HepG2 (cell line): ENCODE measurements around the gene MAN1B1. TPM values are rescaled to one million over a fixed set of nuclear protein-coding genes. Genes with fewer than 3 reads are reported as not detected.

Experiments used
- KLF11 ChIP-seq: IDR thresholded peaks from 2 replicates; pipeline ENCODE4 v1.6.1; 2016; ENCODE audit warnings: missing compliant biosample characterization
- KLF9 ChIP-seq: IDR thresholded peaks from 2 replicates; pipeline ENCODE4 v1.6.1; 2016; ENCODE audit warnings: low read depth
- RBM39 ChIP-seq: fragments of 200-400 bp; formaldehyde crosslinking; IDR thresholded peaks from one replicate; pipeline ENCODE4 v1.6.1; 2018; ENCODE audit warnings: antibody characterized with exemption, mild to moderate bottlenecking, low read depth, low read length; ENCODE audit not compliant: poor library complexity, severe bottlenecking
- STAT5B ChIP-seq: sonication (generic); formaldehyde crosslinking; IDR thresholded peaks from 2 replicates; pipeline ENCODE4 v1.4.0; 2020; ENCODE audit warnings: missing genetic modification reagents
- ZFP41 ChIP-seq: sonication (generic); formaldehyde crosslinking; IDR thresholded peaks from 2 replicates; pipeline ENCODE4 v1.4.0; 2020; ENCODE audit warnings: mild to moderate bottlenecking, missing genetic modification reagents, borderline replicate concordance
- ZNF460 ChIP-seq: sonication (generic); formaldehyde crosslinking; IDR thresholded peaks from 2 replicates; pipeline ENCODE4 v1.5.1; 2020; ENCODE audit warnings: missing genetic modification reagents, mild to moderate bottlenecking, borderline replicate concordance
- ZNF790 ChIP-seq: sonication (generic); formaldehyde crosslinking; IDR thresholded peaks from 2 replicates; pipeline ENCODE4 v1.8.0; 2022; ENCODE audit warnings: missing genetic modification reagents, mild to moderate bottlenecking, borderline replicate concordance
- ZSCAN12 ChIP-seq: sonication (generic); formaldehyde crosslinking; IDR thresholded peaks from 2 replicates; pipeline ENCODE4 v1.9.0; 2021; ENCODE audit warnings: mild to moderate bottlenecking, missing genetic modification reagents
- ZSCAN29 ChIP-seq: sonication (generic); formaldehyde crosslinking; conservative IDR thresholded peaks from 2 replicates; pipeline ENCODE4 v1.4.0; 2020; ENCODE audit warnings: mild to moderate bottlenecking, missing genetic modification reagents
- polyA plus RNA-seq, 8 experiments: library from polyadenylated mRNA; depleted of rRNA in 3 of 8; stranded (reverse) in 7 of 8; unstranded in 1 of 8; fragments of >200 nt; fragmentation: Illumina TruSeq in 4 of 8; extraction: Trizol in 4 of 8; gene quantifications; 2 replicates each; pipeline versions ENCODE4 v1.2.1 to v1.2.3, GENCODE V29; 2011 to 2016; ENCODE audit warnings: low read depth in 4 of 8, missing spikeins in 1 of 8, mixed read lengths in 1 of 8; ENCODE audit not compliant: insufficient read depth in 1 of 8
- total RNA-seq, 5 experiments: library from RNA; depleted of rRNA; stranded (reverse); fragments of >200 nt; fragmentation: Illumina TruSeq; extraction: Trizol; gene quantifications; 2 replicates each; pipeline ENCODE4 v1.2.3, GENCODE V29; 2016; ENCODE audit warnings: low read depth in 1 of 5
- TF ChIP-seq, protein P1 (sequence below), 2 experiments: fragments of 450-650 bp in 1 of 2; sonication (generic) in 1 of 2; formaldehyde crosslinking in 1 of 2; IDR thresholded peaks; 2 replicates each; pipeline versions ENCODE4 v1.6.1 to v1.8.0; 2016 to 2022; ENCODE audit warnings: antibody characterized with exemption in 1 of 2, mild to moderate bottlenecking in 1 of 2, missing genetic modification reagents in 1 of 2
- TF ChIP-seq, protein P2 (sequence below): sonication (generic); formaldehyde crosslinking; IDR thresholded peaks from 2 replicates; pipeline ENCODE4 v1.5.1; 2020; ENCODE audit warnings: missing genetic modification reagents, mild to moderate bottlenecking, borderline replicate concordance
- TF ChIP-seq, protein P3 (sequence below), 2 experiments: IDR thresholded peaks; 2 replicates each; pipeline ENCODE4 v1.6.1; 2011 to 2012; ENCODE audit warnings: low read length in 2 of 2, borderline replicate concordance in 1 of 2, low read depth in 1 of 2, mild to moderate bottlenecking in 1 of 2, moderate library complexity in 1 of 2

MAN1B1 gene
- total and polyA plus RNA-seq, 2 of the 13 experiments (the other 11 are each of a cell fraction or from before 2014, with no cell fraction given), result 48.9 to 59.5 TPM

DNA sequence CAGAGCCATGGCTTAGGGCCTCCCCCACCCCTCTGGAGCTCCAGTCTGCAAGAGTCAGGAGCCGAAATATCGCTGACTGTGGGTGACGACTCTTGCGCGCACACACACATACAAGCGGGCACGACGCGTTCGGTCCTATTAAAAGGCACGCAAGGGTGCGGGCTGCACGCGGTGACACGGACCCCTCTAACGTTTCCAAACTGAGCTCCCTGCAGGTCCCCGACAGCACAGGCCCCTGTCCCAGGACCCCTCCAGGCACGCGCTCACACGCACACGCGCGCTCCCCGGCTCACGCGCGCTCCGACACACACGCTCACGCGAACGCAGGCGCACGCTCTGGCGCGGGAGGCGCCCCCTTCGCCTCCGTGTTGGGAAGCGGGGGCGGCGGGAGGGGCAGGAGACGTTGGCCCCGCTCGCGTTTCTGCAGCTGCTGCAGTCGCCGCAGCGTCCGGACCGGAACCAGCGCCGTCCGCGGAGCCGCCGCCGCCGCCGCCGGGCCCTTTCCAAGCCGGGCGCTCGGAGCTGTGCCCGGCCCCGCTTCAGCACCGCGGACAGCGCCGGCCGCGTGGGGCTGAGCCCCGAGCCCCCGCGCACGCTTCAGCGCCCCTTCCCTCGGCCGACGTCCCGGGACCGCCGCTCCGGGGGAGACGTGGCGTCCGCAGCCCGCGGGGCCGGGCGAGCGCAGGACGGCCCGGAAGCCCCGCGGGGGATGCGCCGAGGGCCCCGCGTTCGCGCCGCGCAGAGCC lies 52.1 kb downstream of the MAN1B1 start, which contains the start of gene GRIN1 (continued):
- TF ChIP-seq ZNF790 (peak; percentile 79; the same call in 1 of the 2 replicates), ZFP41 (CRISPR knock-in tag) (no peak), KLF11 (no peak), RBM39 (no peak), STAT5B (0 out of 2 replicates have a peak, but pooled peaks have one; percentile 44), KLF9 (CRISPR knock-in tag) (no peak), ZSCAN29 (CRISPR knock-in tag) (no peak), ZNF460 (CRISPR knock-in tag) (no peak), ZSCAN12 (peak; percentile 74; the same call in 1 of the 2 replicates)
- TF ChIP-seq, protein P1, sequence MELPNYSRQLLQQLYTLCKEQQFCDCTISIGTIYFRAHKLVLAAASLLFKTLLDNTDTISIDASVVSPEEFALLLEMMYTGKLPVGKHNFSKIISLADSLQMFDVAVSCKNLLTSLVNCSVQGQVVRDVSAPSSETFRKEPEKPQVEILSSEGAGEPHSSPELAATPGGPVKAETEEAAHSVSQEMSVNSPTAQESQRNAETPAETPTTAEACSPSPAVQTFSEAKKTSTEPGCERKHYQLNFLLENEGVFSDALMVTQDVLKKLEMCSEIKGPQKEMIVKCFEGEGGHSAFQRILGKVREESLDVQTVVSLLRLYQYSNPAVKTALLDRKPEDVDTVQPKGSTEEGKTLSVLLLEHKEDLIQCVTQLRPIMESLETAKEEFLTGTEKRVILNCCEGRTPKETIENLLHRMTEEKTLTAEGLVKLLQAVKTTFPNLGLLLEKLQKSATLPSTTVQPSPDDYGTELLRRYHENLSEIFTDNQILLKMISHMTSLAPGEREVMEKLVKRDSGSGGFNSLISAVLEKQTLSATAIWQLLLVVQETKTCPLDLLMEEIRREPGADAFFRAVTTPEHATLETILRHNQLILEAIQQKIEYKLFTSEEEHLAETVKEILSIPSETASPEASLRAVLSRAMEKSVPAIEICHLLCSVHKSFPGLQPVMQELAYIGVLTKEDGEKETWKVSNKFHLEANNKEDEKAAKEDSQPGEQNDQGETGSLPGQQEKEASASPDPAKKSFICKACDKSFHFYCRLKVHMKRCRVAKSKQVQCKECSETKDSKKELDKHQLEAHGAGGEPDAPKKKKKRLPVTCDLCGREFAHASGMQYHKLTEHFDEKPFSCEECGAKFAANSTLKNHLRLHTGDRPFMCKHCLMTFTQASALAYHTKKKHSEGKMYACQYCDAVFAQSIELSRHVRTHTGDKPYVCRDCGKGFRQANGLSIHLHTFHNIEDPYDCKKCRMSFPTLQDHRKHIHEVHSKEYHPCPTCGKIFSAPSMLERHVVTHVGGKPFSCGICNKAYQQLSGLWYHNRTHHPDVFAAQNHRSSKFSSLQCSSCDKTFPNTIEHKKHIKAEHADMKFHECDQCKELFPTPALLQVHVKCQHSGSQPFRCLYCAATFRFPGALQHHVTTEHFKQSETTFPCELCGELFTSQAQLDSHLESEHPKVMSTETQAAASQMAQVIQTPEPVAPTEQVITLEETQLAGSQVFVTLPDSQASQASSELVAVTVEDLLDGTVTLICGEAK (IDR thresholded peaks at IDR 0.05), result no peak
- TF ChIP-seq, protein P1 (CRISPR knock-in tag; IDR thresholded peaks at IDR 0.05), result no peak
- TF ChIP-seq, protein P2, sequence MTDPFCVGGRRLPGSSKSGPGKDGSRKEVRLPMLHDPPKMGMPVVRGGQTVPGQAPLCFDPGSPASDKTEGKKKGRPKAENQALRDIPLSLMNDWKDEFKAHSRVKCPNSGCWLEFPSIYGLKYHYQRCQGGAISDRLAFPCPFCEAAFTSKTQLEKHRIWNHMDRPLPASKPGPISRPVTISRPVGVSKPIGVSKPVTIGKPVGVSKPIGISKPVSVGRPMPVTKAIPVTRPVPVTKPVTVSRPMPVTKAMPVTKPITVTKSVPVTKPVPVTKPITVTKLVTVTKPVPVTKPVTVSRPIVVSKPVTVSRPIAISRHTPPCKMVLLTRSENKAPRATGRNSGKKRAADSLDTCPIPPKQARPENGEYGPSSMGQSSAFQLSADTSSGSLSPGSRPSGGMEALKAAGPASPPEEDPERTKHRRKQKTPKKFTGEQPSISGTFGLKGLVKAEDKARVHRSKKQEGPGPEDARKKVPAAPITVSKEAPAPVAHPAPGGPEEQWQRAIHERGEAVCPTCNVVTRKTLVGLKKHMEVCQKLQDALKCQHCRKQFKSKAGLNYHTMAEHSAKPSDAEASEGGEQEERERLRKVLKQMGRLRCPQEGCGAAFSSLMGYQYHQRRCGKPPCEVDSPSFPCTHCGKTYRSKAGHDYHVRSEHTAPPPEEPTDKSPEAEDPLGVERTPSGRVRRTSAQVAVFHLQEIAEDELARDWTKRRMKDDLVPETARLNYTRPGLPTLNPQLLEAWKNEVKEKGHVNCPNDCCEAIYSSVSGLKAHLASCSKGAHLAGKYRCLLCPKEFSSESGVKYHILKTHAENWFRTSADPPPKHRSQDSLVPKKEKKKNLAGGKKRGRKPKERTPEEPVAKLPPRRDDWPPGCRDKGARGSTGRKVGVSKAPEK (CRISPR knock-in tag), result no peak
- TF ChIP-seq, protein P3, sequence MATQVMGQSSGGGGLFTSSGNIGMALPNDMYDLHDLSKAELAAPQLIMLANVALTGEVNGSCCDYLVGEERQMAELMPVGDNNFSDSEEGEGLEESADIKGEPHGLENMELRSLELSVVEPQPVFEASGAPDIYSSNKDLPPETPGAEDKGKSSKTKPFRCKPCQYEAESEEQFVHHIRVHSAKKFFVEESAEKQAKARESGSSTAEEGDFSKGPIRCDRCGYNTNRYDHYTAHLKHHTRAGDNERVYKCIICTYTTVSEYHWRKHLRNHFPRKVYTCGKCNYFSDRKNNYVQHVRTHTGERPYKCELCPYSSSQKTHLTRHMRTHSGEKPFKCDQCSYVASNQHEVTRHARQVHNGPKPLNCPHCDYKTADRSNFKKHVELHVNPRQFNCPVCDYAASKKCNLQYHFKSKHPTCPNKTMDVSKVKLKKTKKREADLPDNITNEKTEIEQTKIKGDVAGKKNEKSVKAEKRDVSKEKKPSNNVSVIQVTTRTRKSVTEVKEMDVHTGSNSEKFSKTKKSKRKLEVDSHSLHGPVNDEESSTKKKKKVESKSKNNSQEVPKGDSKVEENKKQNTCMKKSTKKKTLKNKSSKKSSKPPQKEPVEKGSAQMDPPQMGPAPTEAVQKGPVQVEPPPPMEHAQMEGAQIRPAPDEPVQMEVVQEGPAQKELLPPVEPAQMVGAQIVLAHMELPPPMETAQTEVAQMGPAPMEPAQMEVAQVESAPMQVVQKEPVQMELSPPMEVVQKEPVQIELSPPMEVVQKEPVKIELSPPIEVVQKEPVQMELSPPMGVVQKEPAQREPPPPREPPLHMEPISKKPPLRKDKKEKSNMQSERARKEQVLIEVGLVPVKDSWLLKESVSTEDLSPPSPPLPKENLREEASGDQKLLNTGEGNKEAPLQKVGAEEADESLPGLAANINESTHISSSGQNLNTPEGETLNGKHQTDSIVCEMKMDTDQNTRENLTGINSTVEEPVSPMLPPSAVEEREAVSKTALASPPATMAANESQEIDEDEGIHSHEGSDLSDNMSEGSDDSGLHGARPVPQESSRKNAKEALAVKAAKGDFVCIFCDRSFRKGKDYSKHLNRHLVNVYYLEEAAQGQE (IDR thresholded peaks at IDR 0.05; ENCODE audit: borderline replicate concordance in 1 of 2, low read depth in 1 of 2, low read length in 2 of 2), result peak; percentile 84 to 94
